ENCODE measurements around the gene CACNG4. TPM values are rescaled to one million over a fixed set of nuclear protein-coding genes. Genes with fewer than 3 reads are reported as not detected.
A peak's percentile ranks its signal among the peaks of the same experiment; 100 is the strongest.
"Not testable (repeated sequence)": the region's sequence is repeated elsewhere in the genome, so short reads cannot be mapped to it uniquely, and the experiment has no call there.

The CACNG4 gene
- total and polyA plus RNA-seq, 2 donors from 2014 or later: 0.26 to 0.31 TPM

GRCh38 chr17:67035131-67036083 lies 70.9 kb downstream of the CACNG4 start:
- H3K27me3 ChIP-seq (ENCODE audit: control insufficient read depth, insufficient read depth, low read length): no peaks in the 10 kb centered on the region
- no peaks in the 10 kb centered on the region for H3K9me3 ChIP-seq (ENCODE audit: control insufficient read depth in 2 of 3, insufficient read depth in 1 of 3, low read length in 3 of 3)
- H3K4me3 ChIP-seq (ENCODE audit: low read length in 3 of 3): no peak overlapping the region
- intact Hi-C loops (cut with DNase I): no loop called here
- FAIRE-seq: no peak
- peak in 1 of 5 donors; percentile 35 for DNase-seq
- no peaks in the 10 kb centered on the region for H3K4me1 ChIP-seq (ENCODE audit: control insufficient read depth in 2 of 3, insufficient read depth in 2 of 3, low read depth in 1 of 3, low read length in 3 of 3)
- H3K9ac ChIP-seq (ENCODE audit: low read length in 3 of 3): no peak overlapping the region
- H3K36me3 ChIP-seq (ENCODE audit: control insufficient read depth in 2 of 3, insufficient read depth in 3 of 3, low read length in 3 of 3): no peaks in the 10 kb centered on the region
- H3K27ac ChIP-seq (ENCODE audit: low read depth in 2 of 2, low read length in 2 of 2): no peak overlapping the region
- no peak for TF ChIP-seq CTCF (IDR thresholded peaks at IDR 0.05; ENCODE audit: borderline replicate concordance, extremely low read depth, insufficient read depth)

DNA sequence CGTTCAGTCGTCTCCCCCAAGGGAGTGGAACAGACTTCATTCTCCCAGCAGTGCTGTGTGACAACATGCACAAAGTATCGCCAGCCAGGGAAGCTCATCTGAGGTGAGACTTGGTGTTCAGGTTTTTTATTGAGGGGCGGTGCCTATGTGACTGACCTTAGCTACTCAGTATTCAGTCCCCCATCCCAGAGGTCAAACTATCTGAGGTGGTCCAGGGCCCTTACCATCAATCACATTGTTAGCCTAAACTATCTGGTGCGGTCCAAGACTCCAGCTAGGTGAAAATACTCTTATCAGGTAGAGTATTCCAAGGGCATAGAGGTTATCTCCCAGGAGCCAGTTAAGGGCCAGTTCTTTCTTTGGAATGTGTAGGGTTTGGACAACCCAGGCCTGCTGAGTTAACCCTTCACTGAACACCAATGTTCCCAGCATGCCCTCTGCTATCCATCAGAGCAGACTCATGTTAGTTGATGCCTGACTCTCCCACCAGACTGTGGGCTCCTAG lies 74.4 kb downstream of the CACNG4 start:
- Histone ChIP-seq H3K9me3 (ENCODE audit: control insufficient read depth in 2 of 3, insufficient read depth in 1 of 3, low read length in 3 of 3) (no peaks in the 10 kb centered on the region), H3K4me3 (ENCODE audit: low read length in 3 of 3) (no peak overlapping the region), H3K4me1 (ENCODE audit: control insufficient read depth in 2 of 3, insufficient read depth in 2 of 3, low read depth in 1 of 3, low read length in 3 of 3) (no peaks in the 10 kb centered on the region), H3K27ac (ENCODE audit: low read depth in 2 of 2, low read length in 2 of 2) (no peak overlapping the region), H3K9ac (ENCODE audit: low read length in 3 of 3) (no peak overlapping the region), H3K36me3 (ENCODE audit: control insufficient read depth in 2 of 3, insufficient read depth in 3 of 3, low read length in 3 of 3) (no peaks in the 10 kb centered on the region), H3K27me3 (ENCODE audit: control insufficient read depth, insufficient read depth, low read length) (no peaks in the 10 kb centered on the region)
- TF ChIP-seq CTCF (IDR thresholded peaks at IDR 0.05; ENCODE audit: borderline replicate concordance, extremely low read depth, insufficient read depth): no peak
- no peak for DNase-seq
- intact Hi-C loops (cut with DNase I): no loop called here
- FAIRE-seq: no peak

DNA sequence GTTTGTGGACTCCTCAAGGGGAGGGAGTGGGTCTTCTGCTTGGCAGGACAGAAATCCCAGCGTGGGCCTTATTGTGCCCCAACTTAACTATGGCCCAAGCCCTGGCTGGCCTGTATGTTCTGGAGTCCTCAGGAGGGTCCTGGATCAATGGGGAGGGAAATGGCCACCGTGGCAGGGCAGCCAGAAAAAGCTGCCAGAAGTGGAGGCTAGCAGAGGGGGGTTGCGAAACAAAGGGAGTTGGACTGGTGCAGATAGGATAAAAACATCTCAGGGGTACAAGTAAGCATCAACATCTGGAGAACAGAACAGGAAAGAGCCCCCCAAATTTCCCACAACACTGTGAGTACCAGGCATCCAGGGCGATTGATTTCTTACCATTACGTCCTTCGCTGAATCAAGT lies 76.1 kb downstream of the CACNG4 start:
- Histone ChIP-seq H3K9ac (ENCODE audit: low read length in 3 of 3) (no peak overlapping the region), H3K4me3 (ENCODE audit: low read length in 3 of 3) (no peak overlapping the region), H3K27me3 (ENCODE audit: control insufficient read depth, insufficient read depth, low read length) (no peaks in the 10 kb centered on the region), H3K9me3 (ENCODE audit: control insufficient read depth in 2 of 3, insufficient read depth in 1 of 3, low read length in 3 of 3) (no peaks in the 10 kb centered on the region), H3K4me1 (ENCODE audit: control insufficient read depth in 2 of 3, insufficient read depth in 2 of 3, low read depth in 1 of 3, low read length in 3 of 3) (no peaks in the 10 kb centered on the region), H3K27ac (ENCODE audit: low read depth in 2 of 2, low read length in 2 of 2) (no peak overlapping the region), H3K36me3 (ENCODE audit: control insufficient read depth in 2 of 3, insufficient read depth in 3 of 3, low read length in 3 of 3) (no peaks in the 10 kb centered on the region)
- TF ChIP-seq CTCF (IDR thresholded peaks at IDR 0.05; ENCODE audit: borderline replicate concordance, extremely low read depth, insufficient read depth): no peak
- intact Hi-C loops (cut with DNase I): no loop called here
- DNase-seq: peak in 1 of 5 donors; percentile 15
- FAIRE-seq: no peak

DNA sequence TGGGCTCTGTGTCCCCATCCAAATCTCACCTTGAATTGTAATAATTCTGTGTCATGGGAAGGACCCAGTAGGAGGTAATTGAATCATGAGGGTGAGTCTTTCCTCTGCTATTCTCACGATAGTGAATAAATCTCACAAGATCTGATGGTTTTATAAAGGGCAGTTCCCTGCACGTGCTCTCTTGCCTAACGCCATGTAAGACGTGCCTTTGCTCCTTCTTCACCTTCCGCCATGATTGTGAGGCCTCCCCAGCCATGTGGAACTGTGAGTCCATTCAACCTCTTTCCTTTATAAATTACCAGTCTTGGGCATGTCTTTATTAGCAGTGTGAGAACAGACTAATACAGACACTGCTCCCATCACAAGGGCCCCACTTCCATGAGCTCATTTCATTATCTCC lies 76.6 kb downstream of the CACNG4 start:
- peak in 1 of 5 donors; percentile 2 for DNase-seq
- intact Hi-C loops (cut with DNase I); H3K27ac ChIP-seq (ENCODE audit: low read depth in 2 of 2, low read length in 2 of 2); H3K36me3 ChIP-seq (ENCODE audit: control insufficient read depth in 2 of 3, insufficient read depth in 3 of 3, low read length in 3 of 3); H3K27me3 ChIP-seq (ENCODE audit: control insufficient read depth, insufficient read depth, low read length); H3K4me3 ChIP-seq (ENCODE audit: low read length in 3 of 3); H3K9me3 ChIP-seq (ENCODE audit: control insufficient read depth in 2 of 3, insufficient read depth in 1 of 3, low read length in 3 of 3); FAIRE-seq; H3K9ac ChIP-seq (ENCODE audit: low read length in 3 of 3); H3K4me1 ChIP-seq (ENCODE audit: control insufficient read depth in 2 of 3, insufficient read depth in 2 of 3, low read depth in 1 of 3, low read length in 3 of 3): not testable (repeated sequence)
